Measurements from ENCODE around the gene GAB1. TPM values are rescaled to one million over a fixed set of nuclear protein-coding genes. Genes with fewer than 3 reads are reported as not detected.

GAB1 gene
- total RNA-seq, 3 donors from 2014 or later (not counting 1 experiment from before 2014, with no cell fraction given), result 11.5 to 25.4 (median 11.9) TPM

DNA sequence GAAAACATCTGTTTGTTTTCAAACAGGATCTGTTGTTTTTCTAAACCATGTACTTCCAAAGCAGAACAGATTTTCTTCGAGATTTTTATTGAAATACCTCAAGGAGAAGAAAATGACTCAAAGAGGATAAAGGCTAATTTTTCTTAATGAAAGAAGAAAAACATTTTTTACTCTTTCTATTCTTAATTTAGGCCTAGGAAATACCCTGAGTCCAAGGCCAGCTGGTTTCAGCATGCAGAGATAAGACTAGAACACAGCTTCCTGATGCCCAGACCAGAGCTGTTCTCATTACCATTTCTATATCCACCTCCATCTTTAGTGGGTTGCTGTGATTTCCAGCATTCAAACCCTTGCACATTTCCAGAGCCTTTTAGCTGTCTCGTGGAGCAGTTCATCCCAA is 18.3 kb downstream of the GAB1 start:
- Mint-ChIP-seq H3K27ac (no peak overlapping the region), H3K9me3 (no peaks in the 10 kb centered on the region), H3K36me3 (no peaks in the 10 kb centered on the region), H3K27me3 (ENCODE audit: low read depth in 2 of 2) (no peaks in the 10 kb centered on the region), H3K4me1 (peaks cover 26 to 33% of the 10 kb centered on the region in 2 donors), H3K4me3 (no peak overlapping the region)
- peaks cover 15% of the 10 kb centered on the region for H3K4me1 ChIP-seq (ENCODE audit: control insufficient read depth, insufficient read depth, low read length)
- DNase-seq, result no peak
- TF ChIP-seq, protein P1, sequence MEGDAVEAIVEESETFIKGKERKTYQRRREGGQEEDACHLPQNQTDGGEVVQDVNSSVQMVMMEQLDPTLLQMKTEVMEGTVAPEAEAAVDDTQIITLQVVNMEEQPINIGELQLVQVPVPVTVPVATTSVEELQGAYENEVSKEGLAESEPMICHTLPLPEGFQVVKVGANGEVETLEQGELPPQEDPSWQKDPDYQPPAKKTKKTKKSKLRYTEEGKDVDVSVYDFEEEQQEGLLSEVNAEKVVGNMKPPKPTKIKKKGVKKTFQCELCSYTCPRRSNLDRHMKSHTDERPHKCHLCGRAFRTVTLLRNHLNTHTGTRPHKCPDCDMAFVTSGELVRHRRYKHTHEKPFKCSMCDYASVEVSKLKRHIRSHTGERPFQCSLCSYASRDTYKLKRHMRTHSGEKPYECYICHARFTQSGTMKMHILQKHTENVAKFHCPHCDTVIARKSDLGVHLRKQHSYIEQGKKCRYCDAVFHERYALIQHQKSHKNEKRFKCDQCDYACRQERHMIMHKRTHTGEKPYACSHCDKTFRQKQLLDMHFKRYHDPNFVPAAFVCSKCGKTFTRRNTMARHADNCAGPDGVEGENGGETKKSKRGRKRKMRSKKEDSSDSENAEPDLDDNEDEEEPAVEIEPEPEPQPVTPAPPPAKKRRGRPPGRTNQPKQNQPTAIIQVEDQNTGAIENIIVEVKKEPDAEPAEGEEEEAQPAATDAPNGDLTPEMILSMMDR (IDR thresholded peaks at IDR 0.05), result no peak
- no peaks in the 10 kb centered on the region for H3K27me3 ChIP-seq (ENCODE audit: control insufficient read depth, insufficient read depth, low read length)
- intact Hi-C loops (cut with micrococcal nuclease), result loop anchor here (2.0 to 10.0 kb wide), 2 partner anchors 16 to 50 kb away; no protein-coding TSS in a partner anchor
- H3K27ac ChIP-seq (ENCODE audit: low read length), result no peak overlapping the region
- ATAC-seq, result no peak
- H3K36me3 ChIP-seq (ENCODE audit: control insufficient read depth, insufficient read depth, low read length), result no peaks in the 10 kb centered on the region
- H3K4me3 ChIP-seq (ENCODE audit: low read length), result no peak overlapping the region
- H3K9me3 ChIP-seq (ENCODE audit: control insufficient read depth, insufficient read depth, low read length), result no peaks in the 10 kb centered on the region
- WGBS (ENCODE audit: insufficient coverage), result 88% methylated on average over 1 of the region's 2 CpGs

DNA sequence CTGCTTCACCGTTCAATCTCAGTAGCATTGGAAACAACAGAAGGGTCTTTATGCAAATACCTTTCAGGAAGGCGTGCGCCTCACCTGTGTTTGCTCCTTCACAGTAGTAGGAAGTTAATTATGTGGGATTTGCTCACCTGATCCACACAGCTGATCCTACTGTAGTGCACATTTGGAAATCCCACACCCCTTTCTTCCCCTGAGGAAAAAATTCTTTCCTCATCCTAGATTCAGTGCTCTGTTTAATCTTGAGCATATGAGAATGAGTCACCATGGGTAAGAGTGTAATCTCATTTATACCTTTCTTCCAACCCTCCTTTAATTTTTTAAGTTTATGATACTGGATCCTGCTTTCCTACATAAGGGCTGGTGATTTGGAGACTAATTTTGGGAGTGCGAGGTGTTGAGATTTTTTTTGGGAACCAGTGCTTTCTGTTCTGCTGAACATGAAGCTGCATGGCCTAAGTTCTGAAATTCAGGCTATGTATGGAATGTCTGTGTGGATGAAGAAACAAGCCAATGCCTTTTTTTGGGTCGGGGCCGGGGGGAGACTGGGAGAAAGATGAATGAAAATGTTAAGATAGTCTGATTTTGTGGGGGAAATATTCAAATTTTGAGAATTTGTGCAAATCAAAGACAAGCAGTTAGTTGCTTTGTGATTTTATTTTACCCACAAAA is 19.0 kb downstream of the GAB1 start:
- ATAC-seq, result no peak
- Mint-ChIP-seq H3K9me3 (no peaks in the 10 kb centered on the region), H3K36me3 (no peaks in the 10 kb centered on the region), H3K27me3 (ENCODE audit: low read depth in 2 of 2) (no peaks in the 10 kb centered on the region), H3K4me1 (peaks cover 28 to 33% of the 10 kb centered on the region in 2 donors), H3K27ac (peak overlapping the region in 1 of 2 donors; percentile 61), H3K4me3 (no peak overlapping the region)
- WGBS (ENCODE audit: insufficient coverage), result 97% methylated on average over 4 of the region's 6 CpGs
- Histone ChIP-seq H3K36me3 (ENCODE audit: control insufficient read depth, insufficient read depth, low read length) (no peaks in the 10 kb centered on the region), H3K9me3 (ENCODE audit: control insufficient read depth, insufficient read depth, low read length) (no peaks in the 10 kb centered on the region), H3K27ac (ENCODE audit: low read length) (peak overlapping the region; percentile 75), H3K4me3 (ENCODE audit: low read length) (no peak overlapping the region), H3K27me3 (ENCODE audit: control insufficient read depth, insufficient read depth, low read length) (no peaks in the 10 kb centered on the region), H3K4me1 (ENCODE audit: control insufficient read depth, insufficient read depth, low read length) (peaks cover 15% of the 10 kb centered on the region)
- TF ChIP-seq, protein P1 (IDR thresholded peaks at IDR 0.05), result no peak
- intact Hi-C loops (cut with micrococcal nuclease), result loop anchor here (2.0 to 10.0 kb wide), 2 partner anchors 17 to 49 kb away; no protein-coding TSS in a partner anchor
- DNase-seq, result no peak

DNA sequence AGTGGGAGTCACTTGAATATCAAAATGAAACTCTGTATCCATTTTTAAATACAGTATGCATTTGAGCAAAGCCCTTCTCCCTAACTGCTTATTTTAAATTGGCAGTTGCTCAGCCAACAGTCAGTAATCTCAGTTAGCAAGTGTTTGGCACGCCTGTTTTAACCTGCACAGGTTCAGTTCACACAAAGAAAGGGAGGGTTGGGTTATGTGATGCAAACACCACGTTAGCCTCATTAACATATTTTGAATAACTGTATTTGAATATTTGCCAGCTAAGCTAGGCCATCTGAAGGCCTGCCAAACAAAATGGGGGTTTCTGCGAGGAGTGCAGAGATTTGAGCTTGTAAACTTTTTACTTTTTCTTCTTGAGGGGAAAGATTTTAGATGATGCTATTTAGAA is 19.8 kb downstream of the GAB1 start:
- TF ChIP-seq, protein P1 (IDR thresholded peaks at IDR 0.05), result no peak
- peak overlapping the region; percentile 84 to 86 for H3K27ac Mint-ChIP-seq
- no peaks in the 10 kb centered on the region for H3K36me3 Mint-ChIP-seq
- Histone ChIP-seq H3K36me3 (ENCODE audit: control insufficient read depth, insufficient read depth, low read length) (no peaks in the 10 kb centered on the region), H3K4me3 (ENCODE audit: low read length) (no peak overlapping the region), H3K27me3 (ENCODE audit: control insufficient read depth, insufficient read depth, low read length) (no peaks in the 10 kb centered on the region), H3K27ac (ENCODE audit: low read length) (peak overlapping the region; percentile 75), H3K4me1 (ENCODE audit: control insufficient read depth, insufficient read depth, low read length) (peaks cover 17% of the 10 kb centered on the region), H3K9me3 (ENCODE audit: control insufficient read depth, insufficient read depth, low read length) (no peaks in the 10 kb centered on the region)
- intact Hi-C loops (cut with micrococcal nuclease), result loop anchor here (10.0 kb wide), 1 partner anchor 48 kb away; no protein-coding TSS in a partner anchor
- no peak for ATAC-seq
- no peak for DNase-seq
- H3K27me3 Mint-ChIP-seq (ENCODE audit: low read depth in 2 of 2), result no peaks in the 10 kb centered on the region
- H3K9me3 Mint-ChIP-seq, result no peaks in the 10 kb centered on the region
- no peak overlapping the region for H3K4me3 Mint-ChIP-seq
- WGBS (ENCODE audit: insufficient coverage), result no CpG with 5 or more reads among the region's 3 CpGs
- H3K4me1 Mint-ChIP-seq, result peaks cover 28 to 33% of the 10 kb centered on the region in 2 donors
